Erythroblast (primary cell): ENCODE measurements around the gene SEPTIN14.

Experiments used
- GATA1 ChIP-seq: IDR thresholded peaks from 2 replicates; pipeline ENCODE4 v1.6.1; 2011; ENCODE audit warnings: low read depth, mild to moderate bottlenecking, control low read depth, low read length, moderate library complexity
- POLR2A ChIP-seq: IDR thresholded peaks from 2 replicates; pipeline ENCODE4 v1.6.1; 2011; ENCODE audit warnings: mild to moderate bottlenecking, low read length

DNA sequence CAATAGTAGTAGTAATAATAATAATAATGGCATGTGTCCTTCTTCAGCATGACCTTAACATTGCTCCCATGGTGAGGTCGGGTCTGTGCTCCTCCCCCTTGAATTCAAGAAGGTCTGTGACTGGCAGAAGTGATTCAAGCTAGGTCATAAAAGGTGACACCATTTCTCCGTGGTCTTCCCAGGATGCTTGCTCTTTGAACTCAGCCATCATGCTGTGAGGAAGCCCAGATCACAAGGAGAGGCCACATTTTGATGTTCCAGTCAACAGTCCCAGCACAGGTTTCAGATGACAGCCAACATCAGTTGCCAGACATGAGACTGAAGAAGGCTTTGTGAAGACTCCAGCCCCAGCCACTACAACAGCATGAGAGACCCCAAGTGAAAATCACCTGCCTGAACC lies 83.9 kb downstream of the SEPTIN14 start:
- no peak for TF ChIP-seq POLR2A
- no peak for TF ChIP-seq GATA1
